CD4-positive, CD25-positive, alpha-beta regulatory T cell (primary cell): ENCODE data around the gene LY6G6F. TPM values are rescaled to one million over a fixed set of nuclear protein-coding genes. Genes with fewer than 3 reads are reported as not detected.
A peak's percentile ranks its signal among the peaks of the same experiment; 100 is the strongest.

ENCODE experiments used
- ATAC-seq, 2 donors: fragments of 150-1000 bp; cut with Tn5 transposase; one replicate each; pipeline ENCODE4 v1.10.0; 2021; ENCODE audit warnings: low read depth in 2 of 2, moderate number of reproducible peaks in 2 of 2, moderate library complexity in 1 of 2
- DNase-seq, 3 donors: peaks; one replicate each; pipeline versions ENCODE4 v3.0.0 to v3.0.0-alpha.2; 2012 to 2022; ENCODE audit warnings: mixed read lengths in 1 of 3
- H3K27ac ChIP-seq: one replicate; pipeline ENCODE4 v1.7.0; 2013; ENCODE audit warnings: mild to moderate bottlenecking, low read length; ENCODE audit not compliant: insufficient read depth, poor library complexity, severe bottlenecking
- H3K27me3 ChIP-seq: one replicate; pipeline ENCODE4 v1.7.0; 2013; ENCODE audit warnings: low read length; ENCODE audit not compliant: control insufficient read depth, insufficient read depth
- H3K36me3 ChIP-seq: one replicate; pipeline ENCODE4 v1.7.0; 2013; ENCODE audit warnings: mild to moderate bottlenecking, low read length, moderate library complexity; ENCODE audit not compliant: control insufficient read depth, insufficient read depth
- H3K4me1 ChIP-seq: 2 replicates; pipeline ENCODE4 v1.7.0; 2013; ENCODE audit warnings: mild to moderate bottlenecking, low read length; ENCODE audit not compliant: insufficient read depth, control insufficient read depth, poor library complexity, severe bottlenecking
- H3K4me3 ChIP-seq: one replicate; pipeline ENCODE4 v1.7.0; 2013; ENCODE audit warnings: low read depth, mild to moderate bottlenecking, low read length, moderate library complexity
- H3K9me3 ChIP-seq, 2 experiments: 1 replicate in 1 of 2; 2 replicates in 1 of 2; pipeline ENCODE4 v1.7.0; 2013; ENCODE audit warnings: low read length in 2 of 2, mild to moderate bottlenecking in 1 of 2, moderate library complexity in 1 of 2; ENCODE audit not compliant: control insufficient read depth in 2 of 2
- H3K27ac Mint-ChIP-seq, 3 donors: one replicate each; pipeline ENCODE4 v1.8.0; 2020 to 2022; ENCODE audit warnings: mild to moderate bottlenecking in 3 of 3, mixed read lengths in 3 of 3, moderate library complexity in 2 of 3
- H3K27me3 Mint-ChIP-seq: one replicate; pipeline ENCODE4 v1.8.0; 2022; ENCODE audit warnings: mild to moderate bottlenecking, mixed read lengths
- H3K36me3 Mint-ChIP-seq: one replicate; pipeline ENCODE4 v1.8.0; 2020; ENCODE audit warnings: mixed read lengths
- H3K4me1 Mint-ChIP-seq, 4 donors: one replicate each; pipeline ENCODE4 v1.8.0; 2020 to 2022; ENCODE audit warnings: mixed read lengths in 4 of 4, mild to moderate bottlenecking in 1 of 4
- H3K4me3 Mint-ChIP-seq, 4 donors: one replicate each; pipeline ENCODE4 v1.8.0; 2020 to 2022; ENCODE audit warnings: mild to moderate bottlenecking in 4 of 4, mixed read lengths in 4 of 4, moderate library complexity in 3 of 4
- H3K9me3 Mint-ChIP-seq, 7 donors: one replicate each; pipeline ENCODE4 v1.8.0; 2020 to 2022; ENCODE audit warnings: mixed read lengths in 7 of 7, mild to moderate bottlenecking in 3 of 7, moderate library complexity in 2 of 7
- polyA plus RNA-seq, 4 donors: library from polyadenylated mRNA; unstranded; fragments of 300-500 nt; fragmentation: Illumina TruSeq; gene quantifications; one replicate each; pipeline ENCODE4 v1.2.3, GENCODE V29; 2021
- total RNA-seq: library from RNA; stranded (reverse); gene quantifications from one replicate; pipeline ENCODE4 v1.2.3, GENCODE V29; 2022

LY6G6F gene
- total and polyA plus RNA-seq, 5 donors from 2014 or later: 1.5 TPM; not detected in 4

GRCh38 chr6:31691564-31692108, 15.0 kb upstream of the LY6G6F start:
- Mint-ChIP-seq H3K36me3 (peaks cover 33% of the 10 kb centered on the region), H3K4me3 (no peak overlapping the region)

GRCh38 chr6:31692353-31692752, 14.3 kb upstream of the LY6G6F start:
- Histone ChIP-seq H3K4me1 (no peaks in the 10 kb centered on the region), H3K9me3 (no peaks in the 10 kb centered on the region), H3K36me3 (peaks cover 73% of the 10 kb centered on the region), H3K4me3 (no peak overlapping the region), H3K27me3 (no peaks in the 10 kb centered on the region), H3K27ac (no peak overlapping the region)
- peaks cover 0 to 8% (median 2%) of the 10 kb centered on the region in 4 donors for H3K4me1 Mint-ChIP-seq
- DNase-seq: no peak
- H3K36me3 Mint-ChIP-seq: peaks cover 39% of the 10 kb centered on the region
- H3K27ac Mint-ChIP-seq: no peak overlapping the region
- no peaks in the 10 kb centered on the region for H3K9me3 Mint-ChIP-seq
- ATAC-seq: no peak
- no peaks in the 10 kb centered on the region for H3K27me3 Mint-ChIP-seq
- peak overlapping the region in 1 of 4 donors; percentile 16 for H3K4me3 Mint-ChIP-seq

More at GRCh38 chr6:31691564-31692108, 15.0 kb upstream of the LY6G6F start:
- Histone ChIP-seq H3K9me3 (no peaks in the 10 kb centered on the region), H3K27me3 (no peaks in the 10 kb centered on the region), H3K4me3 (no peak overlapping the region), H3K27ac (no peak overlapping the region), H3K36me3 (peaks cover 77% of the 10 kb centered on the region), H3K4me1 (no peaks in the 10 kb centered on the region)
- no peak for DNase-seq
- no peaks in the 10 kb centered on the region for H3K9me3 Mint-ChIP-seq
- H3K27me3 Mint-ChIP-seq: no peaks in the 10 kb centered on the region
- no peak overlapping the region for H3K27ac Mint-ChIP-seq
- ATAC-seq: no peak
- H3K4me1 Mint-ChIP-seq: peaks cover 0 to 3% (median 0%) of the 10 kb centered on the region in 4 donors

GRCh38 chr6:31692886-31693285, 13.8 kb upstream of the LY6G6F start:
- peaks cover 41% of the 10 kb centered on the region for H3K36me3 Mint-ChIP-seq
- no peak for ATAC-seq
- H3K4me1 Mint-ChIP-seq: peaks cover 3 to 13% (median 7%) of the 10 kb centered on the region in 4 donors
- H3K4me1 ChIP-seq: no peaks in the 10 kb centered on the region
- H3K27ac Mint-ChIP-seq: peak overlapping the region in 1 of 3 donors; percentile 36
- H3K36me3 ChIP-seq: peaks cover 72% of the 10 kb centered on the region
- no peak for DNase-seq
- H3K27me3 Mint-ChIP-seq: no peaks in the 10 kb centered on the region
- no peak overlapping the region for H3K27ac ChIP-seq
- H3K27me3 ChIP-seq: no peaks in the 10 kb centered on the region
- H3K9me3 ChIP-seq: no peaks in the 10 kb centered on the region
- no peak overlapping the region for H3K4me3 ChIP-seq
- H3K9me3 Mint-ChIP-seq: no peaks in the 10 kb centered on the region
- H3K4me3 Mint-ChIP-seq: no peak overlapping the region

GRCh38 chr6:31693535-31693934, 13.1 kb upstream of the LY6G6F start:
- H3K4me1 Mint-ChIP-seq: peaks cover 5 to 16% (median 9%) of the 10 kb centered on the region in 4 donors
- H3K4me3 ChIP-seq: no peak overlapping the region
- no peak overlapping the region for H3K4me3 Mint-ChIP-seq
- no peaks in the 10 kb centered on the region for H3K9me3 ChIP-seq
- H3K27me3 Mint-ChIP-seq: no peaks in the 10 kb centered on the region
- H3K9me3 Mint-ChIP-seq: no peaks in the 10 kb centered on the region
- DNase-seq (no peak), ATAC-seq (no peak)
- peaks cover 67% of the 10 kb centered on the region for H3K36me3 ChIP-seq
- H3K27me3 ChIP-seq: no peaks in the 10 kb centered on the region
- peaks cover 40% of the 10 kb centered on the region for H3K36me3 Mint-ChIP-seq
- H3K27ac ChIP-seq: no peak overlapping the region
- peak overlapping the region in 1 of 3 donors; percentile 6 for H3K27ac Mint-ChIP-seq
- H3K4me1 ChIP-seq: no peaks in the 10 kb centered on the region

- peaks cover 30% of the 10 kb centered on the region for H3K36me3 Mint-ChIP-seq
- H3K4me3 Mint-ChIP-seq: no peak overlapping the region
- Histone ChIP-seq H3K4me3 (no peak overlapping the region), H3K27me3 (no peaks in the 10 kb centered on the region), H3K36me3 (peaks cover 42% of the 10 kb centered on the region), H3K9me3 (no peaks in the 10 kb centered on the region), H3K4me1 (peaks cover 22% of the 10 kb centered on the region), H3K27ac (no peak overlapping the region)
- ATAC-seq (no peak), DNase-seq (peak in 1 of 3 donors; percentile 10)
- peak overlapping the region; percentile 37 to 79 (median 38) for H3K27ac Mint-ChIP-seq
- peaks cover 2% of the 10 kb centered on the region for H3K27me3 Mint-ChIP-seq
- no peaks in the 10 kb centered on the region for H3K9me3 Mint-ChIP-seq
- H3K4me1 Mint-ChIP-seq: peaks cover 5 to 45% (median 33%) of the 10 kb centered on the region in 4 donors
These were observed 9.1 kb upstream of the LY6G6F start for GRCh38 chr6:31697555-31697954.

- Histone ChIP-seq H3K4me1 (peaks cover 32% of the 10 kb centered on the region), H3K36me3 (peaks cover 19% of the 10 kb centered on the region), H3K27ac (no peak overlapping the region), H3K4me3 (peak overlapping the region; percentile 48), H3K27me3 (no peaks in the 10 kb centered on the region), H3K9me3 (no peaks in the 10 kb centered on the region)
- Mint-ChIP-seq H3K4me1 (peaks cover 5 to 57% (median 39%) of the 10 kb centered on the region in 4 donors), H3K9me3 (no peaks in the 10 kb centered on the region), H3K27me3 (peaks cover 6% of the 10 kb centered on the region), H3K27ac (peak overlapping the region; percentile 49 to 98 (median 98)), H3K36me3 (peaks cover 21% of the 10 kb centered on the region), H3K4me3 (peak overlapping the region; percentile 84 to 100 (median 98))
- ATAC-seq (no peak), DNase-seq (no peak)
These were observed 5.8 kb upstream of the LY6G6F start for GRCh38 chr6:31700740-31701401.

GRCh38 chr6:31701666-31702404, 4.8 kb upstream of the LY6G6F start:
- Histone ChIP-seq H3K4me3 (peak overlapping the region; percentile 93), H3K27ac (peak overlapping the region; percentile 98), H3K9me3 (no peaks in the 10 kb centered on the region), H3K27me3 (no peaks in the 10 kb centered on the region), H3K4me1 (peaks cover 32% of the 10 kb centered on the region), H3K36me3 (peaks cover 14% of the 10 kb centered on the region)
- H3K9me3 Mint-ChIP-seq: no peaks in the 10 kb centered on the region
- peaks cover 6% of the 10 kb centered on the region for H3K27me3 Mint-ChIP-seq
- H3K36me3 Mint-ChIP-seq: peaks cover 20% of the 10 kb centered on the region
- peak in 1 of 3 donors; percentile 20 for DNase-seq
- H3K4me3 Mint-ChIP-seq: peak overlapping the region; percentile 84 to 100 (median 98)
- H3K4me1 Mint-ChIP-seq: peaks cover 5 to 57% (median 39%) of the 10 kb centered on the region in 4 donors
- ATAC-seq: no peak
- peak overlapping the region; percentile 98 to 99 (median 98) for H3K27ac Mint-ChIP-seq
